KG1 (cell line): ENCODE results near the gene CLCNKB.
A peak's percentile ranks its signal among the peaks of the same experiment; 100 is the strongest.
"Not testable (repeated sequence)": the region's sequence is repeated elsewhere in the genome, so short reads cannot be mapped to it uniquely, and the experiment has no call there.

Experiments
- DNase-seq: peaks from one replicate; lab custom pipeline; 2025; lab: John Stamatoyannopoulos, UW

CLCNKB gene

DNA sequence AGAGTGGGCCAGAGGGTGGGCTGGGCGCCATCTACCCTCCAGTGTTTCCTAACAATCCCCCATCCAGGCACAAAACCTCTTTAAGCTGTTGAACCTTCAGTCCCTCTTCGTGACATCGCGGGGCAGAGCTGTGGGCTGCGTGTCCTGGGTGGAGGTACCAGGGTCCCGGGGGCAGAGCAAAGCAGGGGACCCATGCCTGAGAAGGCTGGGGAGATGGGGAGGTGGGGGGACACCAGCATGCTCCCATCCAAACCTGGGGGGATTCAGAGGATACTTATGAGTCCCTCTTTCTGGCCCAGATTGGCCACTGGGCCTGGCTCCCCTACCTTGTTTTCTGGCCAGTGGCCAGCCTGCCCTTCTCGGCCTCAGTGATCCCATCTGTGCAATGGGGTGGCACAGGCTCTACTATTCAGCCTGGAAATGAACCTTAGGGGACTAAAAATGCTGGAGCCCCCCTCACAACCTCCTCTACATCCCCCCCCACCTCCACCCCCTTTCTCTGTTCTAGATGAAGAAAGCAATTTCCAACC lies 10.4 kb upstream of the CLCNKB start:
- not testable (repeated sequence) for DNase-seq

DNA sequence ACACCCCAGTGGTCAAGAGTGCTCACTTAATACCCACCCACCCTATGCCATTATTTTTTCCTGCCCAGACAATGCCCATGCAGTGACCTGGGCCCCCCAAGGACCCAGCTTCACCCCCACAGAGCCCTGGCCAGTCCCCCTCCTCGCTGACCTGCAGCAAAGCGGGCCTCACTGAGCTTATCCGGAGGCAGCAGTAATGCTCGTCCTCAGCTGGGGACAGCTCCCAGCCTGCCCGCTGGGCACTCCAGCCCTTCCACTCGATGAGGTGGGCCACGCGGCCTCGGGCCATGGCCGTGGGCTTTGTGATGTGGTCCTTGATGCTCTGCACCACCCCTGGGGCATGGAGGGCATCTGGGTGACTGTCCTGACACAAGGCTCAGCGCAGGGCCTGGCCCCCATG lies 7.1 kb upstream of the CLCNKB start:
- not testable (repeated sequence) for DNase-seq

GRCh38 chr1:16038620-16038912 lies 5.0 kb upstream of the CLCNKB start:
- DNase-seq: no peak

DNA sequence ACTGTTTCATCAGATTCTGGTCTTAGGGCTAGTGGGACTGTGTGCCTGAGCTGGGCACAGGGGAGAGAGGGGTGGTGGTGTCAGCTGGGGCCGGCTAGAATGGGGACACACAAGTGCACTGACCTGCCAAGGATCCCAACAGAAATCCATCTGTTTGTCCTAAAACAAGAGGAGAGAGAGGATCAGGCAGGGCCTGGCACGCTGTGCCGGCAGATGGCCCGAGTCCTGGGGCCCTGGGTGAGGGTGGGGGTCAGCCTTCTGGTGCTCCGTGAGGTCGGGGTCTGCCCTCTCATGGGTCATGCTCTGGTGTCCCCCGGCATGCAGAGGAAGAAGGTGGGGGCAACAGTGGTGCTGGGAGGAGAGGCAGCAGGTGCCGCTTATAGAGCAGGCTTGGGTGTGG lies 3.7 kb upstream of the CLCNKB start:
- not testable (repeated sequence) for DNase-seq

DNA sequence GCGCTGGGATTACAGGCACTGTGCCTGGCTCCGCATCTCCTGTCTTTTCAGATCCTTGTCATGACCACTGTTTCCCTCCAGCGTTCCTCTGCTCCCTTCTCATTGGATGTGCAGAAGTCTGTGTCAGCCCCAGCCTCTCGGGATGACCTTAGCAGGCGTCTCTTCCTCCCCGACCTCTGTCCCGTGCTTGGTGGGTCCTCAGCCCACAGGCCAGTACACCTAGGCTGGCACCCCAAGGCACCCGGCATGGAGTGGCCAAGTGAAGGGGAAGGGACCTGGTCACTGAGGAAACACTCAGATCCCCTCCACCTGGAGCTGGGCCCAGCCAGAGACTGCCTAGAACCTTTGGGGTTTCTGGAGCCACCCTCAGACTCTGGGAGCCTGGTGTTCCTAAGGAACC lies 2.4 kb upstream of the CLCNKB start:
- no peak for DNase-seq

DNA sequence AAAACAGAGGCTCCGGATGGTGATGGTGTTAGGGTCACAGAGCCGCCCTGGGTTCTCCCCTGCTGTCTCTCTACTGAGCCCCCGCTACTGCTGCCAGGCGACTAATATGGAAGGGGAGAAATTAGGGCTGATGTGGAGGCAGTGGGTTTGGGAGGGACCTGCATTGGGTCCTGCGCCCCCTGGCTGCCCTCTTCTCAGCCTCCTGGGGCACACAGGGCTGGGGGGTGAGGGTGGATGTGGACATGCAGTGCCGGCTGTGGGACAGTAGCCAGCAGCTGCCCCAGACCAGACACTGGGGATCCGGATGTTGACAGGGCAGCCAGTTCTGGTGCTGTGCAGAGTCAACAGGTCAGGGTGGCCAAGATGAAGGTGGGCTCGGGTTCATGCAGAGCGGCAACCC lies 1.5 kb upstream of the CLCNKB start:
- DNase-seq: no peak

DNA sequence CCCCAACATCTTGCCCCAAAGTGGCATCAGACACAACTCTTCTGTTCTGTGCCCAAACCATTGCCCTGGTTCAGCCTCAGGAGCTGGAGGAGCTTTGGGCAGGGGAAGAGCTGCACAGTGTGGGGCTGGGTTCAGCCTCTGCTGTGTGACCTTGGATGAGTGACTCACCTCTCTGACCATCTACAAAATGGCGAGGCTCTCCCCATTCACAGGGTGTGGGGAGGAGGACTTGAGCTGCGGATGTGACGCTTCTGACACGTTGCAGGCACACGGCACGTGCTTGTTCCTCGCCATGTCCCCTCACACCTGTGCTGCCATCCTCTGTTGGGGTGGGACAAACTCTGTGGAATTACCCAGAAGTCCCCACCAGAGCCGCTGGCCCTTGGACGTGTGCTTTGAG lies 928 bp upstream of the CLCNKB start:
- DNase-seq: not testable (repeated sequence)

DNA sequence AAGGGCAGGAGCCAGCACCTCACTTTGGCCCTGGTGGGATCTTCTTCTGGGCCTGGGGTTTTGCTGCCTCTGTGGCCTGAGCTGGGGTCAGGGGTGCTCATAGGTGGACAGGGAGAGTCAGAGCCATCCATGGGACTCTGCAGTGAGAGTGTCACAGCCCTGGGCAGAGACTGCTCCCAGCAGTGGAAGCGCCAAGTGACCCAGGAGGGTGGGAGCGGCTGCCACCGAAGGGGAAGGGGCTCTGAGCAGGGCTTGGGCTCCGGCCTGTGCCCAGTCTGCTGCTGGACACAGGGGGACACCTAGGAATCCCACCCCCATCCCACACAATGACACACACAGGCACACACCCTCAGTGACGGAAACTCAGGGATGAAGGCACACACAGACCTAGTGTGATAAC lies 368 bp downstream of the CLCNKB start:
- DNase-seq: no peak

DNA sequence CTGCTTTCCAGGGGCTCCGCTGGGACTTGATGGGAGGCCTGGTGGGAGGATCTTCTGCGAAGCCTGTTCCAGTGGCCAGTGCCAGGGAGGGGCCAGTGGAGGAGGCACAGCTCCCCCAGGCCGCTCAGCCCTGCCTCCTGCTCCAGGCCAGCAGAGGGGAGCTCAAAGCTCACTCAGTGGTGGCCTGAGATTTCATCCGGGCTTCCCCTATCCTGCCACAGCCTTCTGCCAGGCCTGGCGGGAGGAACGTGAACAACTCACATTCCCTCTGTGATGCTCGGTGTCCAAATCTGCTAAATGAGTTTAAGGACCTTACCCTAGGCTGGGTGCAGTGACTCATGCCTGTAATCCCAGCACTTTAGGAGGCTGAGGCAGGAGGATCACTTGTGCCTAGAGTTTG lies 3.3 kb downstream of the CLCNKB start:
- no peak for DNase-seq

GRCh38 chr1:16047791-16048475 lies 4.4 kb downstream of the CLCNKB start:
- DNase-seq: no peak

DNA sequence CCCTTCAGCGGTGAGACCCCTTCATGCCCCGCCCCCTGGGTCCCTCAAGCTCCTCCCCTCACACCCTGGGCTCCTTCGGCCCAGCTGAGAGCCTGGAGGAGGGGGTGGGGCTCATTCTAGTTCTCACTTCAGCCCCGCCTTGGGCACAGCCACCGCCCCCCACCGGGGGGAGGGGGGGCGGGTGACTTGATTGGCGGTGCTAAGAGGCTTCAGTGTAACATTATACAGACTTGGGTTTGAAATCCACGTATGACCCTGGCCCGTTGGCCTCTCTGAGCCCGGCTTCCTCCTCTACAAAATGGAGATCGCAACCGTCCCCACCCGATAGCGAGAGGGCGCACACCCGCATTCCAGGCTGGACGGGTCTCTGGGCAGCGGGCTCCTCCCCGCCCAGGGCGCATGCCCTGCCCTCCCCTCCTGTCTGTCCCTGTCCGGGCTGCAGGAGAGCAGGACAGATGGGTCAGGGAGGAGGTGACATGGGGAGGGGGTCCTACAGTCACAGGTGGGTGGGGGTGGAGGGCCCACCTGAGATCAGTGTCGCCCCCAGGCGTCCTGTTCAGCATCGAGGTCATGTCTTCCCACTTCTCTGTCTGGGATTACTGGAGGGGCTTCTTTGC lies 5.1 kb downstream of the CLCNKB start:
- DNase-seq: no peak

DNA sequence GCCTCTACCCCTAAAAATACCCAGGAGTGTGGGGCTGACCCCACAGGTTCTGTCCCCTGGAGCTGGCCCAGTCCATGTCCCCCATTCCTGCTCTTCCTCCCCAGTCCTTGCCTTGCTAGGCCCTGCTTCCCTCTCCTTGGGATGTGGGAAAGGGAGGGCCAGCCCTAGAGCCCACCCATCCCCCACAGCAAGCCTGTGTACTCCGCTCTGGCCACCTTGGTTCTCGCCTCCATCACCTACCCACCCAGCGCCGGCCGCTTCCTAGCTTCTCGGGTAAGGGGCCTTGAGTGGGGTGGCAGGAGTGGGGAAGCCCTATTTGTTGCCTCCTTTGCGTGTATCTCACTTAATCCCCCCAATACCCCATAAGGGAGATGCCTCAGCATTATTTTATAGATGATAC lies 6.7 kb downstream of the CLCNKB start:
- DNase-seq: no peak

DNA sequence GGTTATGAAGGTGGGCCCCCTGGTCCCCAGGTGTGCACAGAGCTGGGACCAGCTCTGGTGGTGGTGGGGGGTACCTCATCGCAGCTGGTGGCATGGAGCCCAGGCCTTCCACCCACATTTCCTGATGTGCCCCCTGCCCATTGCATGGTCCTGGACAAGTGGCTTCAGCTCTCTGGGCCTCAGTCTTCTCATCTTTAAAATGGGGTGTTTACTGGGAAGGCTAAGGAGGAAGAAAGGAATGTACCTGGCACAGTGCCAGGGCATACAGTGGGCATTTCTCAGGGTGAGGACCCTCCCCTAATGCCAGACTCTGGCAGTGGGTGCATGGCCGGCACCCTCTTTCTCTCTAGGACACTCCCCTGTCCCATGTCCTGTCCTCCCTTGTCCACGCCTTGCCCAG lies 7.5 kb downstream of the CLCNKB start:
- DNase-seq: no peak

DNA sequence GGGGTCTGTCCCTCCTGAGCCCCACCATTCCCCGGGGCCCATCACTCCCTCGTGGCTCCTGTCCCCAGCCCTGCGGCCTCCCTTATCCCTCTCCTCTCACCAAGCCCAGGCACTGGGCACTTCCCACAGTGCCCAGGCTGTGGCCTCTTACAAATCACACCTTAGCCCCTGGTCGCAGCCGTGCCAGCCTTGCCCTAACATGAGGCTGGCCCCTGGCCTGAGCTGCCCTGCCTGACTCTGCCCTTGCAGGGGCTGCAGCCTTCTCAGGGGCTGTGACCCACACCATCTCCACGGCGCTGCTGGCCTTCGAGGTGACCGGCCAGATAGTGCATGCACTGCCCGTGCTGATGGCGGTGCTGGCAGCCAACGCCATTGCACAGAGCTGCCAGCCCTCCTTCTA lies 8.4 kb downstream of the CLCNKB start:
- not testable (repeated sequence) for DNase-seq

- DNase-seq: no peak
These were observed 10.4 kb downstream of the CLCNKB start for GRCh38 chr1:16053781-16054502.

DNA sequence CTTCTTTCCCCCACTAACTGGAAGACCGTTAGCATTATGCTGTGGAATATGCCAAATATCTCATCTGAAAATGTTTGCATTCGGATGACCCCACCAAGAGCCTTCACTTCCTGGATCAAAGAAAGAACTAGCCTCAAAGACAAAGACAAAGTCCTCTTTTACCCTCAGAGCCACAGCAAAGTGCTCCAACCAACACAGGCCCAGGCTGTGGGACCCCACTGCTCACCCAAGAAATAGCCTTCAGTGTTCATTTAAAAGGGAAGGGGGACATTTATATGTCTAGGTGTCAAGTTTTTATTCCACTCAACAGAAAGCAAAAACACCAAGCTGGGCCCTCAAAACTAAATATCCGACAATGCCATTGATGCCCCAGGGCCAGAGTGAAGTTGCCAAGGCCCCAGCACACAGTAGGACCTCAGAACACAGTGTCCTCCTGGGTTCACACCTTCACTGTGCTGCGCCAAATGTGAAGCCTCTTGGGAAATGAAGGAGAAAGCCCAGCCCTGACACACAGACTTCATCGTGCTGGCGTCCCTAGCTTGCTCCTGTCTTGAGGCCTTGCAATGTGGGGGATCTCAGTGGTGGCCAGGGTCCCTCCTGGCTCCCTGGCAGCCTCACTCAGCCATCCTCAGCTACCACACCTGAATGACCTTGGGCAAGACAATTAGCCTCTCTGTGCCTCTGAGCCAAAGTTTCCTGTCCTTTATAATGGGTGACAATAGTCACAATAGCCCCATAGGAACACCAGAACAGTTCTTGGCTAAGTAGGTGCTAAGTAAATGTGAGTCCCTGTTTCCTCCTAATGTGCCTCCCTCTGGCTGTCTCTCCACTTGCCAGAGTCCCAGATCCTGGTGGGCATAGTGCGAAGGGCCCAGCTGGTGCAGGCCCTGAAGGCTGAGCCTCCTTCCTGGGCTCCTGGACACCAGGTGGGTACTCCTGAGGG lies 11.3 kb downstream of the CLCNKB start:
- no peak for DNase-seq

DNA sequence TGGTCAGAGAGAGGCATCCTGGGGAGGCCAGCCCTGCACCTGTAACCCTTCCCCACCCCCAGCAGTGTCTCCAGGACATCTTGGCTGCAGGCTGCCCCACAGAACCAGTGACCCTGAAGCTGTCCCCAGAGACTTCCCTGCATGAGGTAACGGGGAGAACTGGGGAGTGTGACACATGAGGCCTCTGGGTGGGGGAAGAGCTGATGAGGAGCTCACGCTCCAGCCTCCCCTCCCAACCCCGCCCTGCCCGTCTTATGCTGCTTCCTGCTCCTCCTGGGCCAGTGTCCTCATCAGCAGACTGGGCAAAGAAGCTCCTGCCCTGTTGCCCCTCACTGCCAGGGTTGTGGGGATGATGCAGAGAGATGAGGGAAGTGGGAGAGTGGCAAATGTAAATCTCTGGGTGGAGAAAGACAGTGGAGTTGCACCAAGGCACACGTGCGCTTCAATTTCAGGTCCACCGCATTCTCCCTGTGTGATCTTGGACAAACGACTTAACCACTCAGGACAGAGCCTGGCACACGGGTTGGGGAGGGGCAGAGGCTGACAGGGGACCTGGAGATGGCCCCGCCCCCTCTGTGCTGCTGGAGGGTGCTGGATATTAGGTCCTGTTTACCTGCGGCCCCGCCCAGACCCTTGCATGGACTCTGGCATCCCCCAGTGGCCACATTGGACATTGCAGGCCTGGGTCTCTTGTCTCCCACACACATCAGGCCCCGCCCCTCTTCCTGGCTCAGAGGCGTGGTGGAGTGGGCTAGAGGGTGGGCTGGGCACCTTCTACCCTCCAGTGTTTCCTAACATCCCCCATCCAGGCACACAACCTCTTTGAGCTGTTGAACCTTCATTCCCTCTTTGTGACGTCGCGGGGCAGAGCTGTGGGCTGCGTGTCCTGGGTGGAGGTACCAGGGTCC lies 12.3 kb downstream of the CLCNKB start:
- peak; percentile 11 for DNase-seq

- not testable (repeated sequence) for DNase-seq
These were observed 12.9 kb downstream of the CLCNKB start for GRCh38 chr1:16056521-16056912.

GRCh38 chr1:16057314-16057915 lies 13.8 kb downstream of the CLCNKB start:
- not testable (repeated sequence) for DNase-seq

DNA sequence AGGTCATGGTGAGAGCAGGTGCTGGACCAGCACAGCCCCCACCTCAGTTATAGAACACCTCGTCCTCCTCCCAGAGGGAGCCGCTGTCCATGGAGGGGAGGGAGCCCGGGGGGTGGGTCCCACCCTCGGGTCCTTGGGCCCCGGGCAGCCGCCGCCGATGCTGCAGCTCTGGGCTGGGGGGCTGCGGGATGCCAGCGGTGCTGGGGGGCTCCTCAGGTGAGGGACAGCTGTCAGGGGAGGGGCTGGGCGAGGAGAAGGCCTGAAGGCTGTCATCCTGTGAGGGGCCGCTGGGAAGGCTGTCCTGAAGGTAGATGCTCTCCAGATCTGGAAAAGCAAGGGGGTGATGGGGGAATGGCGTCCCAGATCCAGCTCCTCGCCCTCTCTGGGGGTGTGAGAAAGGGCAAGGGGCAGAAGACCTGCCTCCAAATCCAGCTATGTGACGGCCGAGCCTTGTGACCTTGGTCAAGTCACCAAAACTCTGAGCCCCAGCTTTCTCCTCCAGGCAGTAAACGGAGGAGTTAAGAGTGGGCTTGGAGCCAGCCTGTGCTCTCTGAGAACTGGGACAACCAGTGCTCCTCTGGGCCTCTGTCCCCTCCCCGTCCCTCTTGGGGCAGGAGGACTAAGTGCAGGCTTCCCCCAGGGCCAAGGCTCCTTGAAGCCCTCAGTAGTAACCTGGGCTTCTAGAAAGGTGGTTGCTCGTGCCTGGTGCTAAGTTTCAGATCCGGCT lies 15.0 kb downstream of the CLCNKB start:
- DNase-seq: not testable (repeated sequence)
